K562 (cell line): Measurements from ENCODE around the gene PIP5KL1. TPM values are rescaled to one million over a fixed set of nuclear protein-coding genes. Genes with fewer than 3 reads are reported as not detected.

Experiments used
- KAT7 ChIP-seq: sonication (generic); formaldehyde crosslinking; IDR thresholded peaks from 2 replicates; pipeline ENCODE4 v1.8.0; 2022; ENCODE audit warnings: missing genetic modification reagents, mild to moderate bottlenecking, borderline replicate concordance
- KLF6 ChIP-seq: fragments of 250-450 bp; sonication (Bioruptor Pico); IDR thresholded peaks from 2 replicates; pipeline ENCODE4 v1.4.0; 2020; ENCODE audit warnings: mild to moderate bottlenecking, moderate library complexity, borderline replicate concordance
- NCOA1 ChIP-seq: fragments of 450-650 bp; IDR thresholded peaks from 2 replicates; pipeline ENCODE4 v1.6.1; 2016; ENCODE audit warnings: low read depth
- NKRF ChIP-seq: fragments of 450-650 bp; IDR thresholded peaks from 2 replicates; pipeline ENCODE4 v1.6.1; 2016; ENCODE audit warnings: borderline replicate concordance
- SMC3 ChIP-seq: conservative IDR thresholded peaks from 2 replicates; pipeline ENCODE4 v1.6.1; 2011; ENCODE audit warnings: low read depth, low read length, improper control_type of control experiment; ENCODE audit not compliant: insufficient read depth
- TAL1 ChIP-seq: fragments of 450-650 bp; IDR thresholded peaks from 2 replicates; pipeline ENCODE4 v1.6.1; 2016; ENCODE audit warnings: mild to moderate bottlenecking
- ZNF274 ChIP-seq: IDR thresholded peaks from 2 replicates; pipeline ENCODE4 v1.6.1; 2011; ENCODE audit warnings: low read depth, mild to moderate bottlenecking, low read length, moderate library complexity, borderline replicate concordance
- ZNF717 ChIP-seq: fragments of 250-450 bp; sonication (Bioruptor Pico); IDR thresholded peaks from 2 replicates; pipeline ENCODE4 v1.5.0; 2021
- polyA plus RNA-seq, 8 experiments: library from polyadenylated mRNA; depleted of rRNA in 4 of 8; stranded (reverse) in 5 of 8; unstranded in 3 of 8; fragments of >200 nt; fragmentation: Nextera tagmentation in 2 of 8; fragmentation: Illumina TruSeq in 1 of 8; extraction: Ambion mirVana in 2 of 8; extraction: Trizol in 1 of 8; gene quantifications; 2 replicates each; pipeline versions ENCODE4 v1.2.1 to v1.2.3, GENCODE V29; 2011 to 2014; ENCODE audit warnings: inconsistent platforms in 1 of 8, missing spikeins in 1 of 8
- total RNA-seq, 7 experiments: library from RNA; depleted of rRNA in 6 of 7; stranded (reverse); fragments of >200 nt in 6 of 7; fragmentation: Illumina TruSeq in 2 of 7; extraction: Trizol in 2 of 7; gene quantifications; 2 replicates each; pipeline versions ENCODE4 v1.2.1 to v1.2.3, GENCODE V29; 2011 to 2021; ENCODE audit warnings: low replicate concordance in 1 of 7
- TF ChIP-seq, protein P1 (sequence below): fragments of 150-350 bp; IDR thresholded peaks from 2 replicates; pipeline ENCODE4 v1.6.1; 2014; ENCODE audit warnings: low read depth, mild to moderate bottlenecking, low read length, borderline replicate concordance
- TF ChIP-seq, protein P2 (sequence below): IDR thresholded peaks from 3 replicates; pipeline ENCODE4 v1.6.1; 2011; ENCODE audit warnings: borderline replicate concordance, mild to moderate bottlenecking, moderate library complexity; ENCODE audit not compliant: insufficient read length; ENCODE audit errors: extremely low read depth
- TF ChIP-seq, protein P3 (sequence below): fragments of 450-650 bp; IDR thresholded peaks from 2 replicates; pipeline ENCODE4 v1.6.1; 2017; ENCODE audit warnings: antibody characterized with exemption, mild to moderate bottlenecking

PIP5KL1 gene
- total and polyA plus RNA-seq, 9 of the 15 experiments (the other 6 are each of a cell fraction or from before 2014, with no cell fraction given): 0.18 to 4.8 (median 1.2) TPM

DNA sequence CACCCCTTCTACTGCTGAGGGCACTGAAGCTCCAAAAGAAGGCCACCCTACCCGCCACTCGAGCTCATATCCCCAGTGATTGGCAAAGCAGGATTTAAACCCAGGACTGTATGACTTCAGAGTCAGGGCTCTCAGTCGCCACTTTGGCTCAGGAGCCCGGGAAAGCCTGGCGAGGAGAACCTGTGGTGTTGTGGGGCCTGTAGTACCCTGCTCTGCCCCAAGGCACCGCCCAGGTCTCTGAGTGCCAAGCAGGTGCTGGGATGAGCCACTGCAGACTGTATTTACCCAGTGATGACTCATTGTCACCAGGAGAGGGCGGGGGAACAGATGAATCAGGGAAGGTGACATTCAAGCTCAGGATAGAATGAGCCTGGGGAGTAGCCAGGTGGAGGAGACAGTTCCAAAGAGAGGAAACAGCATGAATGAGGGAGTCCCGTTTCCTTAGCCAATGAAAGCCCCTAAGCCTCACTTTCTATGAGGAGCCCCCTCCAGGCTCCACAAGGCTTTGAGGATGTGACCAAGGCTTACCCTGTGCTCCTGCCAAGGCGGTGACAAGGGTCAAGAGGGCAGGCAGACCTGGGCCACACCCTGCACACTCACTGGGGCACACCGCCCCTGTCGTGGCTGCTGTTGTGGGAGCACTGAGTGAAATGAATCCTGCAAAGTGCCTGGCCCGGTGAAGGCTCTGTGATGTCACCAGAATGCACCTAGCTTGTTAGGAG, 24.9 kb upstream of the PIP5KL1 start (continued):
- TF ChIP-seq, protein P1, sequence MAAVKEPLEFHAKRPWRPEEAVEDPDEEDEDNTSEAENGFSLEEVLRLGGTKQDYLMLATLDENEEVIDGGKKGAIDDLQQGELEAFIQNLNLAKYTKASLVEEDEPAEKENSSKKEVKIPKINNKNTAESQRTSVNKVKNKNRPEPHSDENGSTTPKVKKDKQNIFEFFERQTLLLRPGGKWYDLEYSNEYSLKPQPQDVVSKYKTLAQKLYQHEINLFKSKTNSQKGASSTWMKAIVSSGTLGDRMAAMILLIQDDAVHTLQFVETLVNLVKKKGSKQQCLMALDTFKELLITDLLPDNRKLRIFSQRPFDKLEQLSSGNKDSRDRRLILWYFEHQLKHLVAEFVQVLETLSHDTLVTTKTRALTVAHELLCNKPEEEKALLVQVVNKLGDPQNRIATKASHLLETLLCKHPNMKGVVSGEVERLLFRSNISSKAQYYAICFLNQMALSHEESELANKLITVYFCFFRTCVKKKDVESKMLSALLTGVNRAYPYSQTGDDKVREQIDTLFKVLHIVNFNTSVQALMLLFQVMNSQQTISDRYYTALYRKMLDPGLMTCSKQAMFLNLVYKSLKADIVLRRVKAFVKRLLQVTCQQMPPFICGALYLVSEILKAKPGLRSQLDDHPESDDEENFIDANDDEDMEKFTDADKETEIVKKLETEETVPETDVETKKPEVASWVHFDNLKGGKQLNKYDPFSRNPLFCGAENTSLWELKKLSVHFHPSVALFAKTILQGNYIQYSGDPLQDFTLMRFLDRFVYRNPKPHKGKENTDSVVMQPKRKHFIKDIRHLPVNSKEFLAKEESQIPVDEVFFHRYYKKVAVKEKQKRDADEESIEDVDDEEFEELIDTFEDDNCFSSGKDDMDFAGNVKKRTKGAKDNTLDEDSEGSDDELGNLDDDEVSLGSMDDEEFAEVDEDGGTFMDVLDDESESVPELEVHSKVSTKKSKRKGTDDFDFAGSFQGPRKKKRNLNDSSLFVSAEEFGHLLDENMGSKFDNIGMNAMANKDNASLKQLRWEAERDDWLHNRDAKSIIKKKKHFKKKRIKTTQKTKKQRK: no peak
- TF ChIP-seq SMC3 (peak; percentile 66), ZNF274 (no peak), NKRF (no peak), KAT7 (CRISPR knock-in tag) (0 out of 2 replicates have a peak, but pooled peaks have one; percentile 37), TAL1 (no peak), NCOA1 (no peak), ZNF717 (CRISPR knock-in tag) (no peak), KLF6 (CRISPR knock-in tag) (no peak)
- TF ChIP-seq, protein P2, sequence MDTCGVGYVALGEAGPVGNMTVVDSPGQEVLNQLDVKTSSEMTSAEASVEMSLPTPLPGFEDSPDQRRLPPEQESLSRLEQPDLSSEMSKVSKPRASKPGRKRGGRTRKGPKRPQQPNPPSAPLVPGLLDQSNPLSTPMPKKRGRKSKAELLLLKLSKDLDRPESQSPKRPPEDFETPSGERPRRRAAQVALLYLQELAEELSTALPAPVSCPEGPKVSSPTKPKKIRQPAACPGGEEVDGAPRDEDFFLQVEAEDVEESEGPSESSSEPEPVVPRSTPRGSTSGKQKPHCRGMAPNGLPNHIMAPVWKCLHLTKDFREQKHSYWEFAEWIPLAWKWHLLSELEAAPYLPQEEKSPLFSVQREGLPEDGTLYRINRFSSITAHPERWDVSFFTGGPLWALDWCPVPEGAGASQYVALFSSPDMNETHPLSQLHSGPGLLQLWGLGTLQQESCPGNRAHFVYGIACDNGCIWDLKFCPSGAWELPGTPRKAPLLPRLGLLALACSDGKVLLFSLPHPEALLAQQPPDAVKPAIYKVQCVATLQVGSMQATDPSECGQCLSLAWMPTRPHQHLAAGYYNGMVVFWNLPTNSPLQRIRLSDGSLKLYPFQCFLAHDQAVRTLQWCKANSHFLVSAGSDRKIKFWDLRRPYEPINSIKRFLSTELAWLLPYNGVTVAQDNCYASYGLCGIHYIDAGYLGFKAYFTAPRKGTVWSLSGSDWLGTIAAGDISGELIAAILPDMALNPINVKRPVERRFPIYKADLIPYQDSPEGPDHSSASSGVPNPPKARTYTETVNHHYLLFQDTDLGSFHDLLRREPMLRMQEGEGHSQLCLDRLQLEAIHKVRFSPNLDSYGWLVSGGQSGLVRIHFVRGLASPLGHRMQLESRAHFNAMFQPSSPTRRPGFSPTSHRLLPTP: no peak
- TF ChIP-seq, protein P3, sequence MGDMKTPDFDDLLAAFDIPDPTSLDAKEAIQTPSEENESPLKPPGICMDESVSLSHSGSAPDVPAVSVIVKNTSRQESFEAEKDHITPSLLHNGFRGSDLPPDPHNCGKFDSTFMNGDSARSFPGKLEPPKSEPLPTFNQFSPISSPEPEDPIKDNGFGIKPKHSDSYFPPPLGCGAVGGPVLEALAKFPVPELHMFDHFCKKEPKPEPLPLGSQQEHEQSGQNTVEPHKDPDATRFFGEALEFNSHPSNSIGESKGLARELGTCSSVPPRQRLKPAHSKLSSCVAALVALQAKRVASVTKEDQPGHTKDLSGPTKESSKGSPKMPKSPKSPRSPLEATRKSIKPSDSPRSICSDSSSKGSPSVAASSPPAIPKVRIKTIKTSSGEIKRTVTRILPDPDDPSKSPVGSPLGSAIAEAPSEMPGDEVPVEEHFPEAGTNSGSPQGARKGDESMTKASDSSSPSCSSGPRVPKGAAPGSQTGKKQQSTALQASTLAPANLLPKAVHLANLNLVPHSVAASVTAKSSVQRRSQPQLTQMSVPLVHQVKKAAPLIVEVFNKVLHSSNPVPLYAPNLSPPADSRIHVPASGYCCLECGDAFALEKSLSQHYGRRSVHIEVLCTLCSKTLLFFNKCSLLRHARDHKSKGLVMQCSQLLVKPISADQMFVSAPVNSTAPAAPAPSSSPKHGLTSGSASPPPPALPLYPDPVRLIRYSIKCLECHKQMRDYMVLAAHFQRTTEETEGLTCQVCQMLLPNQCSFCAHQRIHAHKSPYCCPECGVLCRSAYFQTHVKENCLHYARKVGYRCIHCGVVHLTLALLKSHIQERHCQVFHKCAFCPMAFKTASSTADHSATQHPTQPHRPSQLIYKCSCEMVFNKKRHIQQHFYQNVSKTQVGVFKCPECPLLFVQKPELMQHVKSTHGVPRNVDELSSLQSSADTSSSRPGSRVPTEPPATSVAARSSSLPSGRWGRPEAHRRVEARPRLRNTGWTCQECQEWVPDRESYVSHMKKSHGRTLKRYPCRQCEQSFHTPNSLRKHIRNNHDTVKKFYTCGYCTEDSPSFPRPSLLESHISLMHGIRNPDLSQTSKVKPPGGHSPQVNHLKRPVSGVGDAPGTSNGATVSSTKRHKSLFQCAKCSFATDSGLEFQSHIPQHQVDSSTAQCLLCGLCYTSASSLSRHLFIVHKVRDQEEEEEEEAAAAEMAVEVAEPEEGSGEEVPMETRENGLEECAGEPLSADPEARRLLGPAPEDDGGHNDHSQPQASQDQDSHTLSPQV: 0 out of 2 replicates have a peak, but pooled peaks have one; percentile 34
